HG03520 (cell line): Measurements from ENCODE around the gene VEZT.
"Not testable (repeated sequence)": the region's sequence is repeated elsewhere in the genome, so short reads cannot be mapped to it uniquely, and the experiment has no call there.

Source experiments
- ATAC-seq: cut with Tn5 transposase; IDR thresholded peaks from one replicate; pipeline ENCODE4 v1.9.1; 2021; ENCODE audit warnings: mild to moderate bottlenecking, moderate library complexity; ENCODE audit not compliant: unreplicated experiment

The VEZT gene

GRCh38 chr12:95253386-95253785 is 35.8 kb downstream of the VEZT start:
- no peak for ATAC-seq

GRCh38 chr12:95257541-95257940 is 39.9 kb downstream of the VEZT start:
- no peak for ATAC-seq

DNA sequence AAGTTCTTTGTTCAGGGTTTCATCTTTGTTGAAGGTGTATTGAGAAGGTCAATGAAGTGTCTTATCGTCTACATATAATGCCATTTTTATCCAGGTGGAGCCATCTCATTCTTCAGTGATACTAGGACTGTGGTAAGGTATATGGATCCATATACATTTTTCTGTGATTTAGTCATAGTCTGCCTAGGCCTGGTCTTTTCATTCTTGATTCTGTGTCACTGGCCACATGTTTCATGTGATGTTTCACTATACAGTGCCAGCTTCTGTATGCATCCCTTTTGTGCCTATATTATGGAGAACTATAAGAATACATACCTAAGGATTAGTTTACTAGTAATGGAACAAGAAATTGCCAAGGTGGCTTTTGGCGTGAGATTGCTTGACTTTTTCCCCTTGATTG is 40.5 kb downstream of the VEZT start:
- no peak for ATAC-seq

- ATAC-seq: no peak
Measured at GRCh38 chr12:95258803-95259202, 41.2 kb downstream of the VEZT start.

DNA sequence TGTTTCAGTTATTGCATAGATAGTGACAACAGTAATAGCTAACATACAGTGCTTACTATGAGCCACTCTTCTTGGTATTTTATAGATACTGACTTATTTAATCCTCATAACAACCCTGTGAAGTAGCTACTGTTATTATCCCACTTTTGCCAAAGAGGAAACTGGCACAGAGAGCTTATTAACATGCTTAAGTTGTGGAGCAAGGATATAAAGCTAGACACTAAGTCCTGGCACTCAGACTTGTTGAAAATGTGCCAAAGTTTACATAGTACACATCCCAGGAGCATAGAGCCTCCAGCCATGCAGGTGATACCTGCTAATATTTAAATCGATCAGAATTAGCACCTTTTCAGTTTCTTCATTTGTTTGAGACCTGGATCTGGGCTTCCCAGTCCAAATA is 41.8 kb downstream of the VEZT start:
- ATAC-seq: no peak

- ATAC-seq: no peak
Measured at GRCh38 chr12:95261109-95261508, 43.5 kb downstream of the VEZT start.

DNA sequence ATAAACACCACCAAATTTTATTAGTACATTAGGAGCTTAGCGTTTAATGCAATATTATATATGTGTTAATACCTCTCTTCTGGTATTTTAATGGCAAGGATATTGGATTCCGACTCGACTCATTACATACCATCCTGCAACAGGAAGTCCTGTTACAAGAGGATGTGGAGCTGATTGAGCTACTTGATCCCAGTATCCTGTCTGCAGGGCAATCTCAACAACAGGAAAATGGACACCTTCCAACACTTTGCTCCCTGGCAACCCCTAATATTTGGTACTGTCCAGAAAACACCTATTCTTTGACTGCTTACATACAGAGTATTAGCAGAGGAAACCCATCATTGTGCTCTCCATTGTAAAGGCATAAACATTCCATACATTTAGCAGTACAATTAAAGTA is 45.2 kb downstream of the VEZT start:
- no peak for ATAC-seq

DNA sequence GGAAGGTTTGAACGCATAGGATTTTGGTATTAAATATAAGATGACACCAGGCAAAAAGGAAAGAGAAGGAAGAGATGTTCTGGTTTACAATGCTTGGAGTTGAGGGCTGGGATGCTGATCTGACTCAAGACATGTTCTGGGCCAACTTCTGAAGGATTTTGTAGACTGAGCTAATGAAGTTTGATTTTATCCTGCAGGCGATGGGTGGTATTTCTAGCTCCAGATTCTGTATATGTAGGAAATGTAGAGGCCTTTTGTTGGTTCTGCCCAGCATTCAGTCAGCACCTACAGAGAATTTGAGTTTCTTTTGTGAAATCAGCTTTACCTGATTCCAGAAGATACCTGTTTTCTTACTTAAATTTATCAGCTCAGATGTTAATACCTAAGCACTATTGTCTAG is 48.2 kb downstream of the VEZT start:
- no peak for ATAC-seq

DNA sequence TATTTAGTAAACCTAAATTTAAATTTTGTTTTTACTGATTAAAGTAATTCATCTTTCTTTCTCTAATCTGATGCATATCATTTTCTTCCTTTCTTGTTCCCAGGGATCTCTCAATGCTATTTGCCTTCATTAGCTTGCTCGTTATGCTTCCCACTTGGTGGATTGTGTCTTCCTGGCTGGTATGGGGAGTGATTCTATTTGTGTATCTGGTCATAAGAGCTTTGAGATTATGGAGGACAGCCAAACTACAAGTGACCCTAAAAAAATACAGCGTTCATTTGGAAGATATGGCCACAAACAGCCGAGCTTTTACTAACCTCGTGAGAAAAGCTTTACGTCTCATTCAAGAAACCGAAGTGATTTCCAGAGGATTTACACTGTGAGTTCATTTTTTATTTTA is 48.6 kb downstream of the VEZT start:
- ATAC-seq: no peak

DNA sequence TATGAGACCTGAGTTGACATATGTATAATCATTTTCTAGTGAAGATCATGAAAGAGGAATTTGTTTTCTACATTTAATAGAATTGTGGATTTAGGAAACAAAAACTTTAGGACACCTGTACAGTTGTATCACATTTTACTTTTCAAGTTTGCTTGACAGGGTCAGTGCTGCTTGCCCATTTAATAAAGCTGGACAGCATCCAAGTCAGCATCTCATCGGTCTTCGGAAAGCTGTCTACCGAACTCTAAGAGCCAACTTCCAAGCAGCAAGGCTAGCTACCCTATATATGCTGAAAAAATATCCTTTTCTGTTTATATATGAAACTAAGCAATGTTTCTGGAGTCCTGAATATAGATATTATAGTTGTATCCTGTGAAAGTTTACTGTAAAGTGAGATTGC is 52.3 kb downstream of the VEZT start:
- no peak for ATAC-seq

GRCh38 chr12:95271465-95271864 is 53.9 kb downstream of the VEZT start:
- no peak for ATAC-seq

DNA sequence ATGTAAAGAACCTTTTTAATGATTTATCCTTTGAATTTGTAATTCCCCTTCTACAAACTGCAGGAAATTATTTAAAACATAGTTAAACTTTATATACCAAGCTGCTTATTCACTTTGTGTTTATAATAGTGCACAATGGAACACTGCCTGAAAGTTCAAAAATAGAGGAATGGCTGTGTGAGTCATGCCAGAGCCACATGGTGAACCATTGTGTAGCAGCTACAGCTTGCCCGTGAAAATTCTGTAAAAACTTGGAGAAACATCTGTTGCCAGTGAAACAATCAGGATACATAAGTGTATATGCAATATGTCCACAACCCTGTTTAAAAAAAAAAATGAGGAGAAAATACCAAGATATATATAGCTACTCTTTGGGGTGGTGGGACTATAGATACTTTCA is 59.5 kb downstream of the VEZT start:
- ATAC-seq: no peak

GRCh38 chr12:95279856-95280255 is 62.2 kb downstream of the VEZT start:
- ATAC-seq: no peak

- ATAC-seq: no peak
Measured at GRCh38 chr12:95282266-95282665, 64.7 kb downstream of the VEZT start.

- no peak for ATAC-seq
Measured at GRCh38 chr12:95283371-95283770, 65.8 kb downstream of the VEZT start.

DNA sequence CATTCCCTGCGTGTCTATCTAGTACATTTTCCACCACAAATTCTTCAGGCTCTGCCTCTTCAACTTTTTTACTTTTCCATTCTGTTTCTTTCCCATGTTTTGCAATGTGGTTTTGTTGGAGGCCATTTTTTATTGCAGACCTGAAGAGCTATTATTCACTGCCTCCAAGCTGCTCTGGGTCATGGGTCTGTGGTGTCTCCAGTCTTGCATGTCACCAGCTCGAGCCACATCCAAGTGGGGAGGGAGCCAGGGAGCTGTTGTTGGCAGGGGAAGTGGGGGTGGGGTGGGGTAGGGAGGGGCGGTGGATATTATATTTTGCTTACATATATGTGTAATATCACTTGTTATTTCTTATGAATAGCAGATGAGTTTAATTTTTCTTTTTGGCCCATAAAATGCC is 69.1 kb downstream of the VEZT start:
- ATAC-seq: no peak

GRCh38 chr12:95291501-95291900 is 73.9 kb downstream of the VEZT start:
- ATAC-seq: no peak

DNA sequence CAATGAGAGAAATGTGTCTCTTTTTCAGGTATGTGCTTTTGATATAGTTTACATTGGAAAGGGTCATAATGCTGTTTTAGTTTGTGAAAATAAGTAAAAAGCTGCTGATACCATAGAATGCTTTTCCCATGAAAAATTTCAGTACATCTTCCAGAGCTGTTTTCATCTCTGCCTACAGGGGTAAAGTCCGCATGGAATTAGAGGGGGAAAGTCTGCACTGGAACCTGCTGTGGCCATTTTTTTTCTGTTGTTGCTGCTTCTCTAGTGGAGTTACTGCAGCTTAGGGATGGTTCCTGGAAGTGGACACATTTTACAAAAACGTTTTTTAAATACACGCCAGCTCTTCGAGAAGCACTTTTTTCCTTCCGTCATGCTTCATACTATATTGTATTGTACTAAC is 81.3 kb downstream of the VEZT start:
- ATAC-seq: no peak

- no peak for ATAC-seq
Measured at GRCh38 chr12:95300286-95300685, 82.7 kb downstream of the VEZT start.

GRCh38 chr12:95303476-95303875 is 85.9 kb downstream of the VEZT start:
- ATAC-seq: no peak

DNA sequence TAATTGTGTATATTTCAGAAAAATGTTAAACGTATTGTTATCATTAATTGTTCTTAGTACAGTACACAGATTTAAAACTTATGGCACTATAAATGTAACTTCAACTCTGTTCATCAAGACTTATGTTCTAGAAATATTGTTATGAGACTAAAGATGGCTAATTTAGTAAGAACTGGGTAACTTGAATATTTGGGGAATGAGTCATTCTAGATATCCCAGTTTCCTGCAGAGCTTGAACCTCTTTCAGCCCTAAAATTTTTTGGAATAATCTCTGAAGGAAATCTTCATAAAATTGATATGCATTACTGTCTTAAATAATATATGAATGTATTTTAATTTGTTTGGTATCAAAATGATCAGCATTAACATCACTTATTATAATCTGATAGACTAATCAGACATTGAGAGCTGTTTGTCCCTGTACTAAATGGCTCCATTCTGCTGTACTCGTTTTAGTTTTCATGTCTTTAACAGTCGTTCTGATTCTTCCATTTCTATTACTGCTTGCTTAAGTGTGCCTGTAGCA is 87.1 kb downstream of the VEZT start:
- no peak for ATAC-seq

DNA sequence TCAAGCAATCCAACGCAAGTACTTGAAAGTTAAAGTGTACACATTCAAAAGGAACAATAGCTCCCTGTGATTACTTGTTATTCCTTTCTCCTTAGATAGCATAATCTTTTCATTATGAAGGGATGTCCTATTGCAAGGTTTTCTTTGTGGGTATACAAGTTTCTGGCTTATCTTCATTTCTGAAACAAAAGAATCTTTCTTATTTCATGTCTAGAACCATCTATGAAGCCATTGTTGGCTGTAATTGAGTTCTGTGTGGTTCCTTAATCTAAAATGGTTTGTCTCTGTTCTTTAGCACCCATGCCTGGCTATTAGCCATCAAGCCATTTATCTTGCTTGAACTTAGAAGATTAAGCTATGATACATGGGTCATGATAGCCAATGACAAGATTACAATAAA is 95.0 kb downstream of the VEZT start:
- ATAC-seq: no peak

DNA sequence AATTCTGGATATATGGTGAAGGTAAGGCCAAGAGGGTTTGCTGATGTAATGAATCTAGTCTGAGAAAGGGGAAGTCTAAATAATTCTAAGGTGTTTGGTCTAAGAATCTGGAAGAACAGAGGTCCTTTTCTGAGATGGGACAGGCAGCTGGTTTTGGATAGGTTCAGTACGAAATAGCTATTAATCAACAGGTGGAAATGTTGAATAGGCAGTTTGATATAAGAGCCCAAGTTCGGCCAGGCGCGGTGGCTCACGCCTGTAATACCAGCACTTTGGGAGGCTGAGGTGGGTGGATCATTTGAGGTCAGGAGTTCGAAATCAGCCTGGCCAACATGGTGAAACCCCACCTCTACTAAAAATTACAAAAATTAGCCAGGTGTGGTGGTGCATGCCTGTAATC is 97.1 kb downstream of the VEZT start:
- not testable (repeated sequence) for ATAC-seq

DNA sequence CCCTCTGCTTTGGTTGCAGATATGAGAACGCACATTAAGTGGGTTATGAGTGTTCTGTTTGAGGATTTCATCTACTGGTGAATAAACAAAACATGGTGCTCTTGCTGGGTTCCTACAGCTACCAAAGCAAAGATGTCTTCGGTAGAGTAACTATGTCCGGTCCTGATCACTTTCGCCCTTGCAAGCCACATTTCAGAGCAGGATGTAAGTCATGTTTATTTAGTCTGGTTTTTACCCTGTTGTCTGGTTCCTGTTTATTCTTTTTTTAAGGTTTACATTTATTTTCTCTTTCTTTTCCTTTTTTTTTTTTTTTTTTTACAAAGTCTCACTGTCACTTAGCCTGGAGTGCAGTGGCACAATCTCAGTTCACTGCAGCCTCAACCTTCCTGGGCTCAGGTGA is 99.2 kb downstream of the VEZT start:
- ATAC-seq: no peak
